HG03159 (cell line): Measurements from ENCODE around the gene AKAP7.
"Not testable (repeated sequence)": the region's sequence is repeated elsewhere in the genome, so short reads cannot be mapped to it uniquely, and the experiment has no call there.

Experiments
- ATAC-seq: cut with Tn5 transposase; IDR thresholded peaks from one replicate; pipeline ENCODE4 v1.9.1; 2021; ENCODE audit warnings: mild to moderate bottlenecking, moderate library complexity; ENCODE audit not compliant: unreplicated experiment

The AKAP7 gene

GRCh38 chr6:131250936-131251335, 115.7 kb downstream of the AKAP7 start:
- ATAC-seq: no peak

- no peak for ATAC-seq
Observed at GRCh38 chr6:131251590-131252199, 116.4 kb downstream of the AKAP7 start.

- ATAC-seq: no peak
Observed at GRCh38 chr6:131255434-131255833, 120.2 kb downstream of the AKAP7 start.

- no peak for ATAC-seq
Observed at GRCh38 chr6:131255911-131256310, 120.6 kb downstream of the AKAP7 start.

- no peak for ATAC-seq
Observed at GRCh38 chr6:131257104-131257503, 121.8 kb downstream of the AKAP7 start.

- no peak for ATAC-seq
Observed at GRCh38 chr6:131258010-131258652, 122.9 kb downstream of the AKAP7 start.

- ATAC-seq: no peak
Observed at GRCh38 chr6:131258816-131259476, 123.7 kb downstream of the AKAP7 start.

GRCh38 chr6:131260960-131261359, 125.7 kb downstream of the AKAP7 start:
- not testable (repeated sequence) for ATAC-seq

GRCh38 chr6:131262060-131262459, 126.8 kb downstream of the AKAP7 start:
- no peak for ATAC-seq

- ATAC-seq: no peak
Observed at GRCh38 chr6:131265939-131266338, 130.7 kb downstream of the AKAP7 start.

GRCh38 chr6:131268303-131268702, 133.0 kb downstream of the AKAP7 start:
- ATAC-seq: no peak

GRCh38 chr6:131269565-131270391, 134.5 kb downstream of the AKAP7 start:
- ATAC-seq: no peak

- ATAC-seq: no peak
Observed at GRCh38 chr6:131270534-131270933, 135.3 kb downstream of the AKAP7 start.

- no peak for ATAC-seq
Observed at GRCh38 chr6:131275273-131275672, 140.0 kb downstream of the AKAP7 start.

GRCh38 chr6:131277591-131277990, 142.3 kb downstream of the AKAP7 start:
- ATAC-seq: no peak

- ATAC-seq: no peak
Observed at GRCh38 chr6:131281471-131282270, 146.4 kb downstream of the AKAP7 start.

GRCh38 chr6:131282365-131282764, 147.1 kb downstream of the AKAP7 start:
- no peak for ATAC-seq

- ATAC-seq: no peak
Observed at GRCh38 chr6:131283466-131284175, 148.4 kb downstream of the AKAP7 start.

- no peak for ATAC-seq
Observed at GRCh38 chr6:131285548-131285947, 150.3 kb downstream of the AKAP7 start.

GRCh38 chr6:131286469-131287040, 151.3 kb downstream of the AKAP7 start:
- no peak for ATAC-seq
